B cell (primary cell): ENCODE measurements around the gene WBP1L. TPM values are rescaled to one million over a fixed set of nuclear protein-coding genes. Genes with fewer than 3 reads are reported as not detected.
A peak's percentile ranks its signal among the peaks of the same experiment; 100 is the strongest.

Experiments used
- ATAC-seq: fragments of 200-7000 bp; cut with Tn5 transposase; one replicate; pipeline ENCODE4 v1.10.0; 2021; ENCODE audit warnings: low read depth, mild to moderate bottlenecking, moderate number of reproducible peaks, moderate library complexity
- CTCF ChIA-PET: fragments of 350-600 bp; sonication (Branson Sonifier 250); formaldehyde crosslinking; loops from one replicate; lab custom pipeline; 2021; ENCODE audit warnings: antibody characterized with exemption, inconsistent platforms; lab: Charles Lee
- POLR2A ChIA-PET: fragments of 350-600 bp; sonication (Branson Sonifier 250); formaldehyde crosslinking; loops from one replicate; lab custom pipeline; 2021; ENCODE audit warnings: antibody characterized with exemption; lab: Charles Lee
- DNase-seq: peaks from one replicate; pipeline ENCODE4 v3.0.0; 2013
- H2AFZ ChIP-seq: 2 replicates; pipeline ENCODE4 v1.6.1; 2012; ENCODE audit warnings: mild to moderate bottlenecking, low read depth, low read length; ENCODE audit not compliant: insufficient read depth, poor library complexity, severe bottlenecking
- H3K27ac ChIP-seq, 2 donors: 1 replicate in 1 of 2; 2 replicates in 1 of 2; pipeline ENCODE4 v1.5.1; 2012 to 2013; ENCODE audit warnings: low read length in 2 of 2, mild to moderate bottlenecking in 2 of 2, moderate library complexity in 1 of 2
- H3K27me3 ChIP-seq, 4 experiments: fragments of 200-600 bp in 1 of 4; sonication (generic) in 1 of 4; replicated peaks in 1 of 4; 1 replicate in 2 of 4; 2 replicates in 2 of 4; pipeline versions ENCODE4 v1.6.1 to v1.7.0; 2013 to 2016; ENCODE audit warnings: low read length in 3 of 4, mild to moderate bottlenecking in 2 of 4, mixed read lengths in 1 of 4, moderate library complexity in 1 of 4; ENCODE audit not compliant: insufficient read depth in 4 of 4, control insufficient read depth in 3 of 4; ENCODE audit errors: control extremely low read depth in 1 of 4
- H3K36me3 ChIP-seq, 2 experiments: replicated peaks in 1 of 2; 1 replicate in 1 of 2; 2 replicates in 1 of 2; pipeline versions ENCODE4 v1.6.1 to v1.7.1; 2013; ENCODE audit warnings: low read length in 1 of 2; ENCODE audit not compliant: insufficient read depth in 2 of 2, control insufficient read depth in 1 of 2; ENCODE audit errors: control extremely low read depth in 1 of 2, extremely low read depth in 1 of 2
- H3K4me1 ChIP-seq, 2 donors: fragments of 200-600 bp in 1 of 2; sonication (generic) in 1 of 2; 1 replicate in 1 of 2; 2 replicates in 1 of 2; pipeline versions ENCODE4 v1.5.1 to v1.6.1; 2013 to 2017; ENCODE audit warnings: low read length in 2 of 2; ENCODE audit not compliant: control insufficient read depth in 2 of 2, insufficient read depth in 2 of 2
- H3K4me2 ChIP-seq: replicated peaks from 2 replicates; pipeline ENCODE3; 2012; ENCODE audit warnings: mild to moderate bottlenecking, low read depth, low read length; ENCODE audit not compliant: poor library complexity, severe bottlenecking
- H3K4me3 ChIP-seq, 5 experiments: fragments of 200-600 bp in 1 of 5; sonication (generic) in 1 of 5; 1 replicate in 3 of 5; 2 replicates in 2 of 5; pipeline versions ENCODE4 v1.5.1 to v1.7.0; 2011 to 2016; ENCODE audit warnings: low read length in 4 of 5, mild to moderate bottlenecking in 4 of 5, low read depth in 2 of 5, control low read depth in 1 of 5, moderate library complexity in 1 of 5; ENCODE audit not compliant: insufficient read depth in 1 of 5; ENCODE audit errors: control extremely low read depth in 1 of 5, extremely low read depth in 1 of 5
- H3K79me2 ChIP-seq: fragments of 200-600 bp; sonication (generic); one replicate; pipeline ENCODE4 v1.6.0; 2016; ENCODE audit warnings: low read length; ENCODE audit not compliant: control insufficient read depth, insufficient read depth
- H3K9ac ChIP-seq: fragments of 200-600 bp; sonication (generic); 2 replicates; pipeline ENCODE4 v1.6.1; 2017; ENCODE audit warnings: mild to moderate bottlenecking, low read length, moderate library complexity
- H3K9me3 ChIP-seq, 3 donors: one replicate each; pipeline versions ENCODE4 v1.6.1 to v1.7.1; 2013; ENCODE audit warnings: low read length in 2 of 3; ENCODE audit not compliant: control insufficient read depth in 2 of 3, insufficient read depth in 1 of 3; ENCODE audit errors: control extremely low read depth in 1 of 3
- H4K20me1 ChIP-seq: 2 replicates; pipeline ENCODE4 v1.6.0; 2012; ENCODE audit warnings: mild to moderate bottlenecking, low read length; ENCODE audit not compliant: insufficient read depth, control insufficient read depth, poor library complexity, severe bottlenecking
- H3K27ac Mint-ChIP-seq: one replicate; pipeline ENCODE4 v1.8.0; 2021; ENCODE audit warnings: mixed read lengths
- H3K27me3 Mint-ChIP-seq: one replicate; pipeline ENCODE4 v1.8.0; 2021; ENCODE audit warnings: mixed read lengths
- H3K4me1 Mint-ChIP-seq: one replicate; pipeline ENCODE4 v1.8.0; 2021; ENCODE audit warnings: mixed read lengths
- H3K4me3 Mint-ChIP-seq: one replicate; pipeline ENCODE4 v1.8.0; 2021; ENCODE audit warnings: mixed read lengths
- H3K9me3 Mint-ChIP-seq: one replicate; pipeline ENCODE4 v1.8.0; 2022; ENCODE audit warnings: mixed read lengths; ENCODE audit not compliant: insufficient read depth
- EZH2 ChIP-seq: IDR thresholded peaks from 2 replicates; pipeline ENCODE4 v1.6.1; 2012; ENCODE audit warnings: borderline replicate concordance, low read depth, mild to moderate bottlenecking, moderate library complexity, low read length; ENCODE audit not compliant: insufficient read depth, poor library complexity, severe bottlenecking
- WGBS: methylation state at CpG from one replicate; pipeline ENCODE4 v1.1.5; 2013; ENCODE audit warnings: missing lambda C conversion rate; ENCODE audit not compliant: insufficient coverage; 5-methylcytosine and 5-hydroxymethylcytosine counted together
- intact Hi-C: fragments of 100-400 bp; cut with micrococcal nuclease; formaldehyde crosslinking; loops from one replicate; pipeline ENCODE4 v1.10.0; 2022
- polyA plus RNA-seq: library from polyadenylated mRNA; depleted of rRNA; stranded (reverse); fragments of >200 nt; gene quantifications from 2 replicates; pipeline ENCODE4 v1.2.3, GENCODE V29; 2012
- total RNA-seq, 2 donors: library from RNA; stranded (reverse); fragments of 120-200 nt in 1 of 2; gene quantifications; 1 replicate in 1 of 2; 2 replicates in 1 of 2; pipeline versions ENCODE4 v1.2.3 to v1.2.4, GENCODE V29; 2013 to 2022
- TF ChIP-seq, protein P1 (sequence below): fragments of 200-600 bp; IDR thresholded peaks from one replicate; pipeline ENCODE4 v1.8.0; 2022; ENCODE audit warnings: antibody characterized with exemption, mild to moderate bottlenecking

Gene WBP1L
- total and polyA plus RNA-seq, 2 donors (not counting 1 experiment from before 2014, with no cell fraction given), result 14.3 to 43.2 TPM

DNA sequence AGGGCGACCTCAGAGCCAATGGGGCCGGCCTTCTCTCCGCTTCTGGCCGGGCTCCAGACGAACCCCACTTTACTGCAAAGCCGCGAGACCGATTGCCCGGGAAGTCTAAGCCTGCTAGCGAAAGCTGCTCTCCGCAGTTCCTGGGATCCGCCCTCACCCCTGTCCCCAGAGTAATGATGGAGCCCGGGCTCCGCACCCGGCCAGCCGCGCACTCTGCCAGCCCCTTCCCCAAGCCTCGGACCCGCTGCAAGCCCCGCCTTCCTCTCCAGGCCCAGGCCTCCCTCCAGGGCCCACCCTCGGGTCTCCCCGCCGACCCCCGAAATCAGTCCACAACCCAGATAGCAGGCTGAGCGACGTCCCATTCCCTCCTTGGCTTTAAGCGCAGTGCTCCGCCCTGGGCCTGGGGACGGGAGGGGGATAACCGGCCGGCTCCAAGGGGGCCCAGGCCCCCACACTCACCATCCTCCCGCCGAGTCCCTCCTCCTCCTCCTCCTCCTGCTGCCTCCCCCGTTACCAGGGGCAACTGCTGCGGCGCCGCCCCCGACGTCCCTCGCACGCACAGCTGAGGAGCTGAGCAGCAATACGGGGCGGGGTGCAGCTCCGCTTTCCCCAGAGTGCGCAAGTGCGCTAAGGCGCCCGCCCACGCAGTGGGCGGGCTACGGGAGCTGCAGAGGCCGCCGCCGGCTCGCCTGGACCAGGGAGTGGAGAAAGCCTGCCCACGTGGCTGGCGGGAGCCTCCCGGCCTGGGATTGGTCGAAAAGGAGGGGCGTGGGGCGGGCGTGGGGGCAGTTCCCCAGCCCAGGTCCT is 29.7 kb upstream of the WBP1L start, which contains the start of gene ARL3:
Gene ARL3, minus strand, starts transcription at position 584 of the 807 bp plus-strand sequence. Its CDS starts 122 bp downstream, at position 462.
- no peaks in the 10 kb centered on the region for H3K9me3 ChIP-seq
- H3K4me3 Mint-ChIP-seq, result peak within 1 kb of the TSS; percentile 92
- peak within 1 kb of the TSS; percentile 64 to 92 for H3K27ac ChIP-seq
- H3K27ac Mint-ChIP-seq, result peak within 1 kb of the TSS; percentile 93
- DNase-seq (peak; percentile 96), ATAC-seq (peak; percentile 87)
- intact Hi-C loops, result loop anchor here (1.0 to 5.0 kb wide), 10 partner anchors 29 to 897 kb away; partner anchors contain the start of genes ACTR1A, BORCS7, CNNM2 and GBF1
- under 1% methylated on average over 62 of the region's 62 CpGs for WGBS
- H3K9ac ChIP-seq, result peak within 1 kb of the TSS; percentile 88
- ChIA-PET CTCF (interaction anchor here (0.5 to 6.0 kb wide), 19 partner anchors 9 to 621 kb away, joined by 3 to 38 read pairs (median 4); partner anchors contain the start of genes ACTR1A, CNNM2, TRIM8 and WBP1L), POLR2A (interaction anchor here (0.8 to 4.0 kb wide), 10 partner anchors 20 to 1020 kb away, joined by 3 to 45 read pairs (median 4); partner anchors contain the start of genes ACTR1A, OGA, TRIM8 and WBP1L)
- H3K9me3 Mint-ChIP-seq, result no peaks in the 10 kb centered on the region
- H3K79me2 ChIP-seq, result peaks cover 54% of the 10 kb centered on the region
- peak within 1 kb of the TSS; percentile 84 for H3K4me2 ChIP-seq
- H3K4me3 ChIP-seq, result peak within 1 kb of the TSS; percentile 67 to 94 (median 70)
- peak within 1 kb of the TSS; percentile 92 for H2AFZ ChIP-seq
- H3K27me3 ChIP-seq, result no peaks in the 10 kb centered on the region
- no peaks in the 10 kb centered on the region for H4K20me1 ChIP-seq
- H3K4me1 Mint-ChIP-seq, result peaks cover 36% of the 10 kb centered on the region
- H3K27me3 Mint-ChIP-seq, result no peaks in the 10 kb centered on the region
- H3K4me1 ChIP-seq, result peaks cover 15 to 21% of the 10 kb centered on the region in 2 donors
- H3K36me3 ChIP-seq, result no peaks in the 10 kb centered on the region
- no peak for TF ChIP-seq EZH2
- TF ChIP-seq, protein P1, sequence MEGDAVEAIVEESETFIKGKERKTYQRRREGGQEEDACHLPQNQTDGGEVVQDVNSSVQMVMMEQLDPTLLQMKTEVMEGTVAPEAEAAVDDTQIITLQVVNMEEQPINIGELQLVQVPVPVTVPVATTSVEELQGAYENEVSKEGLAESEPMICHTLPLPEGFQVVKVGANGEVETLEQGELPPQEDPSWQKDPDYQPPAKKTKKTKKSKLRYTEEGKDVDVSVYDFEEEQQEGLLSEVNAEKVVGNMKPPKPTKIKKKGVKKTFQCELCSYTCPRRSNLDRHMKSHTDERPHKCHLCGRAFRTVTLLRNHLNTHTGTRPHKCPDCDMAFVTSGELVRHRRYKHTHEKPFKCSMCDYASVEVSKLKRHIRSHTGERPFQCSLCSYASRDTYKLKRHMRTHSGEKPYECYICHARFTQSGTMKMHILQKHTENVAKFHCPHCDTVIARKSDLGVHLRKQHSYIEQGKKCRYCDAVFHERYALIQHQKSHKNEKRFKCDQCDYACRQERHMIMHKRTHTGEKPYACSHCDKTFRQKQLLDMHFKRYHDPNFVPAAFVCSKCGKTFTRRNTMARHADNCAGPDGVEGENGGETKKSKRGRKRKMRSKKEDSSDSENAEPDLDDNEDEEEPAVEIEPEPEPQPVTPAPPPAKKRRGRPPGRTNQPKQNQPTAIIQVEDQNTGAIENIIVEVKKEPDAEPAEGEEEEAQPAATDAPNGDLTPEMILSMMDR, result peak; percentile 72
